Calu3 (cell line): ENCODE results near the gene SPOCK1. TPM values are rescaled to one million over a fixed set of nuclear protein-coding genes. Genes with fewer than 3 reads are reported as not detected.

Experiments used
- BruUV-seq: library from RNA; stranded (reverse); fragments of 400-500 nt; replicated peaks from 2 replicates; lab custom pipeline; 2021; lab: Mats Ljungman, UMichigan
- CTCF ChIA-PET: fragments of 300-600 bp; sonication (Branson Sonifier 250); formaldehyde crosslinking; loops from one replicate; lab custom pipeline; 2022; ENCODE audit warnings: antibody characterized with exemption; lab: Charles Lee
- DNase-seq: peaks from one replicate; pipeline ENCODE4 v3.0.0; 2022
- H3K27ac Mint-ChIP-seq: one replicate; pipeline ENCODE4 v1.8.0; 2022; ENCODE audit warnings: mixed read lengths; ENCODE audit not compliant: unreplicated experiment
- H3K27me3 Mint-ChIP-seq: one replicate; pipeline ENCODE4 v1.8.0; 2022; ENCODE audit warnings: mixed read lengths; ENCODE audit not compliant: unreplicated experiment
- H3K36me3 Mint-ChIP-seq: one replicate; pipeline ENCODE4 v1.8.0; 2022; ENCODE audit warnings: mild to moderate bottlenecking, moderate library complexity, mixed read lengths; ENCODE audit not compliant: insufficient read depth, unreplicated experiment
- H3K4me1 Mint-ChIP-seq: one replicate; pipeline ENCODE4 v1.8.0; 2022; ENCODE audit warnings: mild to moderate bottlenecking, low read depth, mixed read lengths; ENCODE audit not compliant: unreplicated experiment
- H3K4me3 Mint-ChIP-seq: one replicate; pipeline ENCODE4 v1.8.0; 2022; ENCODE audit warnings: mild to moderate bottlenecking, low read depth, moderate library complexity, mixed read lengths; ENCODE audit not compliant: unreplicated experiment
- H3K9me3 Mint-ChIP-seq: one replicate; pipeline ENCODE4 v1.8.0; 2022; ENCODE audit warnings: low read depth, mixed read lengths; ENCODE audit not compliant: unreplicated experiment
- intact Hi-C: fragments of 100-400 bp; cut with micrococcal nuclease; formaldehyde crosslinking; loops from one replicate; pipeline ENCODE4 v1.10.0; 2022; ENCODE audit not compliant: unreplicated experiment
- total RNA-seq: library from RNA; stranded (reverse); gene quantifications from 2 replicates; pipeline ENCODE4 v1.2.3, GENCODE V29; 2022
- TF ChIP-seq, protein P1 (sequence below): fragments of 200-600 bp; IDR thresholded peaks from one replicate; pipeline ENCODE4 v1.8.0; 2022; ENCODE audit warnings: antibody characterized with exemption; ENCODE audit not compliant: unreplicated experiment

Gene SPOCK1
- total RNA-seq, 1 experiment from 2014 or later = 3.2 TPM

DNA sequence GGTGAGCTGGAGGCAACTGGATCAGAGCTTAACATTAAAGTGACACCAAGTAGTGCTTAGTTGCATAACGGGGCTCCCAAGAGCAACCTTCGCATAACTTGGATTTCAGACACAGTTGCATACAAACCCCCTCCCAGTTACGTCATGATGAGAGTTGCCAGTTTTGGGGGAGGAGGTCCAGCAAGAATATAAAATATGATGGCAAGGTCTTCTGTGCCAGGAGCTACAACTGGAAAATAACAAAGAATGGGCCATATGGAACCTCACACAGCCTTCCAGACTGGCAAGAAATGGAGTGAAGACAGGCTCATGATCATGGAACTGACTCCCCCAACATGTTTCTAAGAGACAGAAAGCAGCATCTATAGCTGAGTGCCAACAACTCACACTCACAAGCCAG is 8.5 kb downstream of the SPOCK1 start:
- peaks cover 74% of the 10 kb centered on the region for H3K27me3 Mint-ChIP-seq
- BruUV-seq = no TSS peak
- no peaks in the 10 kb centered on the region for H3K9me3 Mint-ChIP-seq
- H3K4me3 Mint-ChIP-seq = no peak overlapping the region
- no peak overlapping the region for H3K27ac Mint-ChIP-seq
- CTCF ChIA-PET = interaction anchor here (1.0 kb wide), 1 partner anchor 170 kb away, joined by 4 read pairs; no protein-coding TSS in a partner anchor
- intact Hi-C loops = no loop called here
- DNase-seq = no peak
- H3K36me3 Mint-ChIP-seq = no peaks in the 10 kb centered on the region
- TF ChIP-seq, protein P1, sequence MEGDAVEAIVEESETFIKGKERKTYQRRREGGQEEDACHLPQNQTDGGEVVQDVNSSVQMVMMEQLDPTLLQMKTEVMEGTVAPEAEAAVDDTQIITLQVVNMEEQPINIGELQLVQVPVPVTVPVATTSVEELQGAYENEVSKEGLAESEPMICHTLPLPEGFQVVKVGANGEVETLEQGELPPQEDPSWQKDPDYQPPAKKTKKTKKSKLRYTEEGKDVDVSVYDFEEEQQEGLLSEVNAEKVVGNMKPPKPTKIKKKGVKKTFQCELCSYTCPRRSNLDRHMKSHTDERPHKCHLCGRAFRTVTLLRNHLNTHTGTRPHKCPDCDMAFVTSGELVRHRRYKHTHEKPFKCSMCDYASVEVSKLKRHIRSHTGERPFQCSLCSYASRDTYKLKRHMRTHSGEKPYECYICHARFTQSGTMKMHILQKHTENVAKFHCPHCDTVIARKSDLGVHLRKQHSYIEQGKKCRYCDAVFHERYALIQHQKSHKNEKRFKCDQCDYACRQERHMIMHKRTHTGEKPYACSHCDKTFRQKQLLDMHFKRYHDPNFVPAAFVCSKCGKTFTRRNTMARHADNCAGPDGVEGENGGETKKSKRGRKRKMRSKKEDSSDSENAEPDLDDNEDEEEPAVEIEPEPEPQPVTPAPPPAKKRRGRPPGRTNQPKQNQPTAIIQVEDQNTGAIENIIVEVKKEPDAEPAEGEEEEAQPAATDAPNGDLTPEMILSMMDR = no peak
- H3K4me1 Mint-ChIP-seq = no peaks in the 10 kb centered on the region

DNA sequence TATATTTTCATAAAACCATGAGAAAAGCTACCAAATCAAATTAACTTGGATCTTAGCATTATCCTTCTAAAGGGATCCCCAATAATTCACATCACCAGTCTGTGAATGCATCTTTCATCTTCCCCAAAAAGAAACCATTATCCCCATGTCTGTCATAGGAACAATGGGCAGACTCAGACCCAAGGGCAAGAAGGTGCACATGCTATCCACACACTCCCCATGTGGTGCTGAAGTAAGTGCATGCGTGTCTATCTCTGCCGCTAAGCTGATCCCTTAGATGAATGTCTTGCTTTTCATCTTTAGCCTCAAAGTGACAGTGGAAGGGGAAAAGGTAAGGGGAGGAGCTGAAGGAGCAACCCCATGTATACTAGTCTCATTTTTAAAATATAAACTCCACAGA is 10.2 kb downstream of the SPOCK1 start:
- TF ChIP-seq, protein P1 = no peak
- BruUV-seq = no TSS peak
- Mint-ChIP-seq H3K36me3 (no peaks in the 10 kb centered on the region), H3K4me3 (no peak overlapping the region), H3K27ac (no peak overlapping the region), H3K4me1 (no peaks in the 10 kb centered on the region), H3K9me3 (no peaks in the 10 kb centered on the region), H3K27me3 (peaks cover 69% of the 10 kb centered on the region)
- DNase-seq = no peak
- CTCF ChIA-PET = no interaction called here
- intact Hi-C loops = no loop called here

GRCh38 chr5:137488516-137488915 is 10.6 kb downstream of the SPOCK1 start:
- Mint-ChIP-seq H3K9me3 (no peaks in the 10 kb centered on the region), H3K27ac (no peak overlapping the region), H3K4me1 (no peaks in the 10 kb centered on the region), H3K27me3 (peaks cover 66% of the 10 kb centered on the region), H3K36me3 (no peaks in the 10 kb centered on the region), H3K4me3 (no peak overlapping the region)
- no peak for DNase-seq
- BruUV-seq = no TSS peak
- TF ChIP-seq, protein P1 = no peak
- CTCF ChIA-PET = no interaction called here
- intact Hi-C loops = no loop called here

DNA sequence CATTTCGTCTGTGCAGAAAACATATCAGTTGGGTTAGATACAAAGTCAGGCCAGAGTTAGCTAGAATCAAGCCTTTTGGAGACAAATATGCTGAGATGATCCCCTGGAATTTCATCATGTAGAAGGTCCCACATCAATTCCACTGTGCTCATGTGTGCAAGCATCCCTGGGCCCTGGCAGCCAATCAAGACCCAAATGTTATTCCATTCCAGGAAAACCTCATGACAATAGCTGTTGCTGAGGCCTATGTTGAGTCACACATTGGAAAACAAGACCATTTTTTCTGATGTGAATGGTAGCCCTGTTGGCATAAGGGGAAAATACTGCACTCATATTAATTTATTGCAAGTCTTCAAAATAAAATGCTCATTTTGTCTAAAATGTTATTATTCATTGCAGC is 11.5 kb downstream of the SPOCK1 start:
- Mint-ChIP-seq H3K4me3 (no peak overlapping the region), H3K9me3 (no peaks in the 10 kb centered on the region), H3K36me3 (no peaks in the 10 kb centered on the region), H3K4me1 (no peaks in the 10 kb centered on the region), H3K27ac (no peak overlapping the region), H3K27me3 (peaks cover 57% of the 10 kb centered on the region)
- intact Hi-C loops = no loop called here
- no TSS peak for BruUV-seq
- TF ChIP-seq, protein P1 = no peak
- DNase-seq = no peak
- CTCF ChIA-PET = no interaction called here
